Measurements from ENCODE around the gene CLIC4. TPM values are rescaled to one million over a fixed set of nuclear protein-coding genes. Genes with fewer than 3 reads are reported as not detected.

CLIC4 gene
- total RNA-seq, 6 donors from 2014 or later: 44.0 to 234 (median 147) TPM

GRCh38 chr1:24707687-24708086 is 37.6 kb upstream of the CLIC4 start:
- no peak for TF ChIP-seq CTCF (IDR thresholded peaks at IDR 0.05)
- TF ChIP-seq POLR2AphosphoS5 (IDR thresholded peaks at IDR 0.05): no peak
- no peak for TF ChIP-seq POLR2A (IDR thresholded peaks at IDR 0.05)
- no peak for TF ChIP-seq EP300 (IDR thresholded peaks at IDR 0.05)
- ATAC-seq (ENCODE audit: low FRiP score in 2 of 2) (no peak), DNase-seq (no peak)
- Histone ChIP-seq H3K4me3 (no peak overlapping the region), H3K27ac (no peak overlapping the region), H3K36me3 (no peaks in the 10 kb centered on the region), H3K27me3 (no peaks in the 10 kb centered on the region), H3K9me3 (no peaks in the 10 kb centered on the region), H3K4me1 (peaks cover 26 to 33% (median 29%) of the 10 kb centered on the region in 4 donors)
- 70 to 78% methylated on average over 4 of the region's 4 CpGs for whole genome bisulfite sequencing, 2 donors

GRCh38 chr1:24708938-24709337 is 36.3 kb upstream of the CLIC4 start:
- H3K4me3 ChIP-seq: no peak overlapping the region
- H3K27ac ChIP-seq: peak overlapping the region in 2 of 4 donors; percentile 48 to 51

GRCh38 chr1:24709791-24710441 is 35.3 kb upstream of the CLIC4 start:
- Histone ChIP-seq H3K9me3 (no peaks in the 10 kb centered on the region), H3K36me3 (no peaks in the 10 kb centered on the region), H3K27ac (peak overlapping the region in 3 of 4 donors; percentile 18 to 51 (median 48)), H3K4me3 (no peak overlapping the region), H3K27me3 (no peaks in the 10 kb centered on the region), H3K4me1 (peaks cover 17 to 26% (median 21%) of the 10 kb centered on the region in 4 donors)
- ATAC-seq (ENCODE audit: low FRiP score in 2 of 2): no peak
- no peak for DNase-seq
- 74 to 77% methylated on average over 5 of the region's 5 CpGs for WGBS, 2 donors
- TF ChIP-seq EP300 (IDR thresholded peaks at IDR 0.05) (no peak), CTCF (IDR thresholded peaks at IDR 0.05) (no peak), POLR2AphosphoS5 (IDR thresholded peaks at IDR 0.05) (no peak), POLR2A (IDR thresholded peaks at IDR 0.05) (no peak)

More at GRCh38 chr1:24708938-24709337, 36.3 kb upstream of the CLIC4 start:
- Histone ChIP-seq H3K9me3 (no peaks in the 10 kb centered on the region), H3K27me3 (no peaks in the 10 kb centered on the region), H3K36me3 (no peaks in the 10 kb centered on the region), H3K4me1 (peaks cover 26 to 31% (median 28%) of the 10 kb centered on the region in 4 donors)
- no peak for TF ChIP-seq POLR2A (IDR thresholded peaks at IDR 0.05)
- TF ChIP-seq POLR2AphosphoS5 (IDR thresholded peaks at IDR 0.05): peak in 1 of 2 donors; percentile 51
- ATAC-seq (ENCODE audit: low FRiP score in 2 of 2) (peak in 1 of 2 donors; percentile 41), DNase-seq (peak in 1 of 2 donors; percentile 41)
- WGBS, 2 donors: 64 to 85% methylated on average over 4 of the region's 4 CpGs

- Histone ChIP-seq H3K9me3 (no peaks in the 10 kb centered on the region), H3K4me3 (no peak overlapping the region), H3K27ac (no peak overlapping the region), H3K4me1 (peaks cover 8 to 12% (median 9%) of the 10 kb centered on the region in 4 donors), H3K36me3 (no peaks in the 10 kb centered on the region), H3K27me3 (no peaks in the 10 kb centered on the region)
- ATAC-seq (ENCODE audit: low FRiP score in 2 of 2) (no peak), DNase-seq (no peak)
- no peak for TF ChIP-seq POLR2A (IDR thresholded peaks at IDR 0.05)
- no peak for TF ChIP-seq CTCF (IDR thresholded peaks at IDR 0.05)
- no peak for TF ChIP-seq POLR2AphosphoS5 (IDR thresholded peaks at IDR 0.05)
- no peak for TF ChIP-seq EP300 (IDR thresholded peaks at IDR 0.05)
- 98 to 100% methylated on average over 4 of the region's 4 CpGs for WGBS, 2 donors
Measured at GRCh38 chr1:24711329-24711728, 33.9 kb upstream of the CLIC4 start.

- no peak overlapping the region for H3K27ac ChIP-seq
- no peaks in the 10 kb centered on the region for H3K27me3 ChIP-seq
- peaks cover 10 to 16% (median 13%) of the 10 kb centered on the region in 4 donors for H3K4me1 ChIP-seq
- no peaks in the 10 kb centered on the region for H3K36me3 ChIP-seq
- 91 to 96% methylated on average over 4 of the region's 4 CpGs for WGBS, 2 donors
- no peaks in the 10 kb centered on the region for H3K9me3 ChIP-seq
- ATAC-seq (ENCODE audit: low FRiP score in 2 of 2): no peak
- TF ChIP-seq POLR2AphosphoS5 (IDR thresholded peaks at IDR 0.05): no peak
- TF ChIP-seq CTCF (IDR thresholded peaks at IDR 0.05): no peak
- TF ChIP-seq EP300 (IDR thresholded peaks at IDR 0.05): no peak
- no peak for TF ChIP-seq POLR2A (IDR thresholded peaks at IDR 0.05)
- DNase-seq: no peak
- H3K4me3 ChIP-seq: no peak overlapping the region
Measured at GRCh38 chr1:24713176-24713575, 32.1 kb upstream of the CLIC4 start.

Data from upper lobe of left lung (tissue), 6 donors.